Liver (tissue), 9 donors: ENCODE measurements around the gene ELL. TPM values are rescaled to one million over a fixed set of nuclear protein-coding genes. Genes with fewer than 3 reads are reported as not detected.

Experiments
- DNase-seq: peaks from one replicate; pipeline ENCODE4 v3.0.0-alpha.2; 2017; ENCODE audit warnings: low spot score
- H3K27ac ChIP-seq, 2 donors: one replicate each; pipeline ENCODE4 v1.7.0; 2013; ENCODE audit warnings: inconsistent platforms in 2 of 2, low read length in 2 of 2, control low read depth in 1 of 2, low read depth in 1 of 2, mild to moderate bottlenecking in 1 of 2
- H3K27me3 ChIP-seq, 4 donors: one replicate each; pipeline versions ENCODE4 v1.6.1 to v1.7.0; 2013; ENCODE audit warnings: low read length in 3 of 4, inconsistent platforms in 1 of 4, mild to moderate bottlenecking in 1 of 4, moderate library complexity in 1 of 4; ENCODE audit not compliant: control insufficient read depth in 4 of 4, insufficient read depth in 4 of 4
- H3K36me3 ChIP-seq, 4 donors: one replicate each; pipeline versions ENCODE4 v1.6.1 to v1.7.0; 2013; ENCODE audit warnings: low read length in 3 of 4, mild to moderate bottlenecking in 3 of 4, low read depth in 1 of 4, moderate library complexity in 1 of 4; ENCODE audit not compliant: control insufficient read depth in 4 of 4, insufficient read depth in 3 of 4
- H3K4me1 ChIP-seq, 4 donors: one replicate each; pipeline versions ENCODE4 v1.6.1 to v1.7.0; 2013; ENCODE audit warnings: low read length in 3 of 4, mild to moderate bottlenecking in 3 of 4, moderate library complexity in 1 of 4; ENCODE audit not compliant: control insufficient read depth in 4 of 4, insufficient read depth in 4 of 4
- H3K4me3 ChIP-seq, 3 donors: one replicate each; pipeline versions ENCODE4 v1.6.1 to v1.7.0; 2013; ENCODE audit warnings: low read length in 3 of 3, control low read depth in 1 of 3, low read depth in 1 of 3, mild to moderate bottlenecking in 1 of 3
- H3K9ac ChIP-seq, 2 donors: one replicate each; pipeline ENCODE4 v1.7.0; 2013; ENCODE audit warnings: low read length in 2 of 2, mild to moderate bottlenecking in 2 of 2, moderate library complexity in 2 of 2, control low read depth in 1 of 2, low read depth in 1 of 2
- H3K9me3 ChIP-seq, 4 donors: one replicate each; pipeline versions ENCODE4 v1.6.1 to v1.7.0; 2013; ENCODE audit warnings: low read length in 3 of 4; ENCODE audit not compliant: control insufficient read depth in 4 of 4
- EGR1 ChIP-seq, 2 donors: IDR thresholded peaks; 2 replicates each; pipeline ENCODE4 v1.6.1; 2016 to 2018; ENCODE audit warnings: antibody characterized with exemption in 2 of 2, low read depth in 2 of 2
- FOXA1 ChIP-seq: IDR thresholded peaks from 2 replicates; pipeline ENCODE4 v1.6.1; 2016; ENCODE audit warnings: antibody characterized with exemption
- FOXA2 ChIP-seq: IDR thresholded peaks from 2 replicates; pipeline ENCODE4 v1.6.1; 2016; ENCODE audit warnings: antibody characterized with exemption
- GABPA ChIP-seq, 2 donors: IDR thresholded peaks in 1 of 2; conservative IDR thresholded peaks in 1 of 2; 2 replicates each; pipeline ENCODE4 v1.6.1; 2016; ENCODE audit warnings: antibody characterized with exemption in 2 of 2, mild to moderate bottlenecking in 1 of 2, moderate library complexity in 1 of 2
- HNF4G ChIP-seq: IDR thresholded peaks from 2 replicates; pipeline ENCODE4 v1.6.1; 2016; ENCODE audit warnings: antibody characterized with exemption
- JUND ChIP-seq, 2 donors: IDR thresholded peaks; 2 replicates each; pipeline ENCODE4 v1.6.1; 2016; ENCODE audit warnings: antibody characterized with exemption in 2 of 2
- NR2F2 ChIP-seq: IDR thresholded peaks from 2 replicates; pipeline ENCODE4 v1.6.1; 2016; ENCODE audit warnings: antibody characterized with exemption
- RAD21 ChIP-seq, 2 donors: IDR thresholded peaks; 2 replicates each; pipeline ENCODE4 v1.6.1; 2016; ENCODE audit warnings: antibody characterized with exemption in 2 of 2, mild to moderate bottlenecking in 2 of 2
- RXRA ChIP-seq, 2 donors: IDR thresholded peaks; 2 replicates each; pipeline ENCODE4 v1.6.1; 2017 to 2018; ENCODE audit warnings: antibody characterized with exemption in 2 of 2, mild to moderate bottlenecking in 1 of 2
- SP1 ChIP-seq: IDR thresholded peaks from 2 replicates; pipeline ENCODE4 v1.6.1; 2018; ENCODE audit warnings: antibody characterized with exemption, mild to moderate bottlenecking
- TAF1 ChIP-seq: conservative IDR thresholded peaks from 2 replicates; pipeline ENCODE4 v1.6.1; 2016; ENCODE audit warnings: antibody characterized with exemption, mild to moderate bottlenecking
- YY1 ChIP-seq: IDR thresholded peaks from 2 replicates; pipeline ENCODE4 v1.6.1; 2016; ENCODE audit warnings: antibody characterized with exemption, mild to moderate bottlenecking
- WGBS: extraction: QIAGEN DNeasy Blood & Tissue Kit; methylation state at CpG from one replicate; pipeline ENCODE4 v1.1.7; 2013; 5-methylcytosine and 5-hydroxymethylcytosine counted together
- polyA plus RNA-seq, 2 donors: library from polyadenylated mRNA; stranded (reverse) in 1 of 2; unstranded in 1 of 2; fragments of 200-250 nt in 1 of 2; fragments of >200 nt in 1 of 2; fragmentation: Nextera tagmentation in 1 of 2; extraction: Ambion mirVana in 1 of 2; gene quantifications; one replicate each; pipeline versions ENCODE4 v1.2.1 to v1.2.3, GENCODE V29; 2013 to 2015
- total RNA-seq, 2 donors: library from RNA; depleted of rRNA; stranded (reverse); fragments of >200 nt; gene quantifications; one replicate each; pipeline ENCODE4 v1.2.3, GENCODE V29; 2014
- TF ChIP-seq, protein P1 (sequence below): IDR thresholded peaks from 2 replicates; pipeline ENCODE4 v1.6.1; 2016; ENCODE audit warnings: antibody characterized with exemption
- TF ChIP-seq, protein P2 (sequence below): IDR thresholded peaks from 2 replicates; pipeline ENCODE4 v1.6.1; 2016; ENCODE audit warnings: antibody characterized with exemption
- TF ChIP-seq, protein P3 (sequence below): fragments of 150-350 bp; IDR thresholded peaks from 2 replicates; pipeline ENCODE4 v1.5.1; 2017; ENCODE audit warnings: improper control_type of control experiment, low read depth, low read length; ENCODE audit not compliant: missing input control
- TF ChIP-seq, protein P4 (sequence below): IDR thresholded peaks from 2 replicates; pipeline ENCODE4 v1.6.1; 2016; ENCODE audit warnings: antibody characterized with exemption
- TF ChIP-seq, protein P5 (sequence below): IDR thresholded peaks from 2 replicates; pipeline ENCODE4 v1.6.1; 2016; ENCODE audit warnings: antibody characterized with exemption, mild to moderate bottlenecking
- donor health status: healthy.
- donor health status: healthy.
- donor health status: healthy.
- donor health status: healthy.
- donor health status: healthy.

ELL gene
- total and polyA plus RNA-seq, 4 donors, result 4.5 to 10.5 (median 6.6) TPM

DNA sequence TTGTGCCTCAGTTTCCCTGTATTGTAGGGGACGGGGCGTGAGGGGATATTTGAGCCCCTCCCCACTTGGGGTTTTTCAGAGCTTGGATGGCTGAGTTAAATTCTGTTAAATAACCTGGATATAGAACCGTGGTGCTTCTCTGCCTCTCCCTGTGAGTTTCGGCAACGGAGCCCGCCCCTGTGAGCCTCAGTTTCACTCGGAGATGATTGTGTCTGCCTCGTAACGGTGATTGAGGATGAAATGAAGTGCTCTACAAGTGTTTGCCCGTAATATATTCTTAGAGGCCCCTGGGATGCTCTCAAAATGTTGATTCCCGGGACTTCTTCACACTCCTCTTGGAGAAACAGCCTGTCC lies 36.3 kb upstream of the ELL start:
- H3K4me1 ChIP-seq, result peaks cover 2 to 13% (median 7%) of the 10 kb centered on the region in 4 donors
- H3K36me3 ChIP-seq, result peaks cover 0 to 5% (median 0%) of the 10 kb centered on the region in 4 donors
- no peaks in the 10 kb centered on the region for H3K27me3 ChIP-seq
- 6% methylated on average over 11 of the region's 11 CpGs for WGBS
- no peak for TF ChIP-seq HNF4G
- no peak for TF ChIP-seq NR2F2
- TF ChIP-seq, protein P1, sequence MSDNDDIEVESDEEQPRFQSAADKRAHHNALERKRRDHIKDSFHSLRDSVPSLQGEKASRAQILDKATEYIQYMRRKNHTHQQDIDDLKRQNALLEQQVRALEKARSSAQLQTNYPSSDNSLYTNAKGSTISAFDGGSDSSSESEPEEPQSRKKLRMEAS, result no peak
- TF ChIP-seq, protein P2, sequence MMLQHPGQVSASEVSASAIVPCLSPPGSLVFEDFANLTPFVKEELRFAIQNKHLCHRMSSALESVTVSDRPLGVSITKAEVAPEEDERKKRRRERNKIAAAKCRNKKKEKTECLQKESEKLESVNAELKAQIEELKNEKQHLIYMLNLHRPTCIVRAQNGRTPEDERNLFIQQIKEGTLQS, result no peak
- no peak for TF ChIP-seq RXRA (IDR thresholded peaks at IDR 0.05)
- TF ChIP-seq, protein P3, sequence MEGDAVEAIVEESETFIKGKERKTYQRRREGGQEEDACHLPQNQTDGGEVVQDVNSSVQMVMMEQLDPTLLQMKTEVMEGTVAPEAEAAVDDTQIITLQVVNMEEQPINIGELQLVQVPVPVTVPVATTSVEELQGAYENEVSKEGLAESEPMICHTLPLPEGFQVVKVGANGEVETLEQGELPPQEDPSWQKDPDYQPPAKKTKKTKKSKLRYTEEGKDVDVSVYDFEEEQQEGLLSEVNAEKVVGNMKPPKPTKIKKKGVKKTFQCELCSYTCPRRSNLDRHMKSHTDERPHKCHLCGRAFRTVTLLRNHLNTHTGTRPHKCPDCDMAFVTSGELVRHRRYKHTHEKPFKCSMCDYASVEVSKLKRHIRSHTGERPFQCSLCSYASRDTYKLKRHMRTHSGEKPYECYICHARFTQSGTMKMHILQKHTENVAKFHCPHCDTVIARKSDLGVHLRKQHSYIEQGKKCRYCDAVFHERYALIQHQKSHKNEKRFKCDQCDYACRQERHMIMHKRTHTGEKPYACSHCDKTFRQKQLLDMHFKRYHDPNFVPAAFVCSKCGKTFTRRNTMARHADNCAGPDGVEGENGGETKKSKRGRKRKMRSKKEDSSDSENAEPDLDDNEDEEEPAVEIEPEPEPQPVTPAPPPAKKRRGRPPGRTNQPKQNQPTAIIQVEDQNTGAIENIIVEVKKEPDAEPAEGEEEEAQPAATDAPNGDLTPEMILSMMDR, result no peak
- no peak for TF ChIP-seq FOXA1
- TF ChIP-seq TAF1, result no peak
- no peak for TF ChIP-seq FOXA2
- TF ChIP-seq, protein P4, sequence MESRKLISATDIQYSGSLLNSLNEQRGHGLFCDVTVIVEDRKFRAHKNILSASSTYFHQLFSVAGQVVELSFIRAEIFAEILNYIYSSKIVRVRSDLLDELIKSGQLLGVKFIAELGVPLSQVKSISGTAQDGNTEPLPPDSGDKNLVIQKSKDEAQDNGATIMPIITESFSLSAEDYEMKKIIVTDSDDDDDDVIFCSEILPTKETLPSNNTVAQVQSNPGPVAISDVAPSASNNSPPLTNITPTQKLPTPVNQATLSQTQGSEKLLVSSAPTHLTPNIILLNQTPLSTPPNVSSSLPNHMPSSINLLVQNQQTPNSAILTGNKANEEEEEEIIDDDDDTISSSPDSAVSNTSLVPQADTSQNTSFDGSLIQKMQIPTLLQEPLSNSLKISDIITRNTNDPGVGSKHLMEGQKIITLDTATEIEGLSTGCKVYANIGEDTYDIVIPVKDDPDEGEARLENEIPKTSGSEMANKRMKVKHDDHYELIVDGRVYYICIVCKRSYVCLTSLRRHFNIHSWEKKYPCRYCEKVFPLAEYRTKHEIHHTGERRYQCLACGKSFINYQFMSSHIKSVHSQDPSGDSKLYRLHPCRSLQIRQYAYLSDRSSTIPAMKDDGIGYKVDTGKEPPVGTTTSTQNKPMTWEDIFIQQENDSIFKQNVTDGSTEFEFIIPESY, result no peak
- no peak for TF ChIP-seq JUND (IDR thresholded peaks at IDR 0.05)
- TF ChIP-seq EGR1 (IDR thresholded peaks at IDR 0.05; ENCODE audit: low read depth in 2 of 2), result no peak
- TF ChIP-seq GABPA (IDR thresholded peaks at IDR 0.05 in 1 of 2, conservative IDR thresholded peaks at IDR 0.05 in 1 of 2), result no peak
- no peak for TF ChIP-seq RAD21 (IDR thresholded peaks at IDR 0.05)
- TF ChIP-seq SP1, result no peak
- TF ChIP-seq YY1, result no peak
- H3K9me3 ChIP-seq, result no peaks in the 10 kb centered on the region
- peak overlapping the region; percentile 56 to 90 (median 84) for H3K4me3 ChIP-seq
- H3K27ac ChIP-seq, result peak overlapping the region; percentile 82 to 98
- peak overlapping the region; percentile 55 to 99 for H3K9ac ChIP-seq
- no peak for DNase-seq

DNA sequence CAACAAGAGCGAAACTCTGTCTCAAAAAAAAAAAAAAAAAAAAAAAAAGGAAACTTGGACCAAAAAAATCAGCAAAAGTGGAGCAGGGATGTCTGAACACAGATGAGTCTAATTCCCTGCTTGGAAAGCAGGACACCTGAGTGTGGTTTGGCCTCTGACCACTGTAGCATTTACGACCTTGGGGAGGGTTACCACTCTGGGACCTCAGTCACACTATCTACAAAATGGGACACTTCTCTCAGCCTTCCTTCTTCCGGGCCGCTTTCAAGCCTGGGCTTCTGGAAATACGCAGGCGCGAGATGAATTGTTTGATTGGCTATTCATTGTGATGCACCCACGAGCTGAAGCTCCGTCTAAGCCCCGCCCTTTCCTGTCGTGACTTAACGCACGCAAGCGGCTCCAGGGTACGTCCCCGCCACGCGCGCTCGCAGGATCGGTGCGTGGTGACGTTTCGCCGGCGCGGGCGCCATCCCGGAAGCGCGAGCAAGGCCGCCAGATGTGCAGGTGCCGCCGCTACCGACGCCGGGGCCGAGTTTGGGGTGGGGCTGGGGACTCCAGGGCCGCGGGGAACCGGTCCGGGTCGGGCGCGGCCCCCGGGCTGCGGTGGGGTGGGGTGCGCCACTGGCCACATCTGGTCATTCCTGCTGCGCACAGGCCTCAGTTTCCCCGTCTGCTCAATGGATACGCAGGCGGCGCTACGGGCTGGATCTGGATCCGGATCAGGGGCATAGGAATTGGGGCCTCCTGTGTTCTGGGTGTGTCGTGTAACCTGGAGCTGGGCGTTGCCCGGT lies 35.7 kb upstream of the ELL start, which contains the start of gene KXD1:
TSS of gene KXD1 (plus strand) at position 460 of the 791 bp plus-strand sequence. CDS start 4,187 bp downstream, outside the sequence.
- Histone ChIP-seq H3K9ac (peak within 1 kb of the TSS; percentile 55 to 99), H3K36me3 (peaks cover 0 to under 1% (median 0%) of the 10 kb centered on the region in 4 donors), H3K27ac (peak within 1 kb of the TSS; percentile 82 to 98), H3K27me3 (no peaks in the 10 kb centered on the region), H3K4me3 (peak within 1 kb of the TSS; percentile 56 to 90 (median 84)), H3K9me3 (no peaks in the 10 kb centered on the region), H3K4me1 (peaks cover 2 to 13% (median 7%) of the 10 kb centered on the region in 4 donors)
- DNase-seq, result peak; percentile 94
- 2% methylated on average over 58 of the region's 58 CpGs for WGBS
- TF ChIP-seq, protein P5, sequence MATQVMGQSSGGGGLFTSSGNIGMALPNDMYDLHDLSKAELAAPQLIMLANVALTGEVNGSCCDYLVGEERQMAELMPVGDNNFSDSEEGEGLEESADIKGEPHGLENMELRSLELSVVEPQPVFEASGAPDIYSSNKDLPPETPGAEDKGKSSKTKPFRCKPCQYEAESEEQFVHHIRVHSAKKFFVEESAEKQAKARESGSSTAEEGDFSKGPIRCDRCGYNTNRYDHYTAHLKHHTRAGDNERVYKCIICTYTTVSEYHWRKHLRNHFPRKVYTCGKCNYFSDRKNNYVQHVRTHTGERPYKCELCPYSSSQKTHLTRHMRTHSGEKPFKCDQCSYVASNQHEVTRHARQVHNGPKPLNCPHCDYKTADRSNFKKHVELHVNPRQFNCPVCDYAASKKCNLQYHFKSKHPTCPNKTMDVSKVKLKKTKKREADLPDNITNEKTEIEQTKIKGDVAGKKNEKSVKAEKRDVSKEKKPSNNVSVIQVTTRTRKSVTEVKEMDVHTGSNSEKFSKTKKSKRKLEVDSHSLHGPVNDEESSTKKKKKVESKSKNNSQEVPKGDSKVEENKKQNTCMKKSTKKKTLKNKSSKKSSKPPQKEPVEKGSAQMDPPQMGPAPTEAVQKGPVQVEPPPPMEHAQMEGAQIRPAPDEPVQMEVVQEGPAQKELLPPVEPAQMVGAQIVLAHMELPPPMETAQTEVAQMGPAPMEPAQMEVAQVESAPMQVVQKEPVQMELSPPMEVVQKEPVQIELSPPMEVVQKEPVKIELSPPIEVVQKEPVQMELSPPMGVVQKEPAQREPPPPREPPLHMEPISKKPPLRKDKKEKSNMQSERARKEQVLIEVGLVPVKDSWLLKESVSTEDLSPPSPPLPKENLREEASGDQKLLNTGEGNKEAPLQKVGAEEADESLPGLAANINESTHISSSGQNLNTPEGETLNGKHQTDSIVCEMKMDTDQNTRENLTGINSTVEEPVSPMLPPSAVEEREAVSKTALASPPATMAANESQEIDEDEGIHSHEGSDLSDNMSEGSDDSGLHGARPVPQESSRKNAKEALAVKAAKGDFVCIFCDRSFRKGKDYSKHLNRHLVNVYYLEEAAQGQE, result peak; percentile 60
- TF ChIP-seq, protein P2, result no peak
- TF ChIP-seq JUND (IDR thresholded peaks at IDR 0.05), result peak in 1 of 2 donors; percentile 28
- peak; percentile 70 for TF ChIP-seq YY1
- TF ChIP-seq GABPA (IDR thresholded peaks at IDR 0.05 in 1 of 2, conservative IDR thresholded peaks at IDR 0.05 in 1 of 2), result peak in 1 of 2 donors; percentile 87
- TF ChIP-seq FOXA1, result no peak
- TF ChIP-seq, protein P4, result no peak
- TF ChIP-seq NR2F2, result no peak
- TF ChIP-seq FOXA2, result no peak
- peak in 1 of 2 donors; percentile 21 for TF ChIP-seq RXRA (IDR thresholded peaks at IDR 0.05)
- TF ChIP-seq RAD21 (IDR thresholded peaks at IDR 0.05), result peak; percentile 36 to 49
- no peak for TF ChIP-seq EGR1 (IDR thresholded peaks at IDR 0.05; ENCODE audit: low read depth in 2 of 2)
- TF ChIP-seq, protein P1, result peak; percentile 39
- no peak for TF ChIP-seq HNF4G
